Stimulated activated CD8-positive, alpha-beta memory T cell treated with anti-CD3 and anti-CD28 coated beads, Interleukin-7, amount 100 ng/mL, for 24 hours (primary cell): ENCODE data around the gene SEC24D.

Experiments
- DNase-seq: peaks from one replicate; pipeline ENCODE4 v3.0.0-alpha.2; 2020; ENCODE audit warnings: low read depth

SEC24D gene

DNA sequence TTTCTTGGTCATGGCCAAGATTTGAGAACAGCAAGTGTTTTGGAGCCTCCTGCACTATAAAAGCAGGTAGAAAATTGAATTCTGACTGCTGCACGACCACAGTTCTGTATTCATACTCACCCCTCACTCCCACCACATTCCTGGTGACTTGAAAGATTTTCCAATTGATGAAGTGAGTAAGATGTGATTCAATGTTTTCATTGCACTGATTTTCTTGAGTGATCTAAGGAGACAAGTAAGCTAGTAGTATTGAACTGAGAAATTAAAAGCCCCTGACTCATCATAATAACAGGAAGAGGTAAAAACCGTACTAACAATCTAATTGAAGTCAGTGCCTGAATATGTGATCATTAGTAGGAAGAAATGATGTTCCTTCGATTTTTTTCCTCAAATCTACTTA, 6.1 kb upstream of the SEC24D start:
- DNase-seq = no peak

DNA sequence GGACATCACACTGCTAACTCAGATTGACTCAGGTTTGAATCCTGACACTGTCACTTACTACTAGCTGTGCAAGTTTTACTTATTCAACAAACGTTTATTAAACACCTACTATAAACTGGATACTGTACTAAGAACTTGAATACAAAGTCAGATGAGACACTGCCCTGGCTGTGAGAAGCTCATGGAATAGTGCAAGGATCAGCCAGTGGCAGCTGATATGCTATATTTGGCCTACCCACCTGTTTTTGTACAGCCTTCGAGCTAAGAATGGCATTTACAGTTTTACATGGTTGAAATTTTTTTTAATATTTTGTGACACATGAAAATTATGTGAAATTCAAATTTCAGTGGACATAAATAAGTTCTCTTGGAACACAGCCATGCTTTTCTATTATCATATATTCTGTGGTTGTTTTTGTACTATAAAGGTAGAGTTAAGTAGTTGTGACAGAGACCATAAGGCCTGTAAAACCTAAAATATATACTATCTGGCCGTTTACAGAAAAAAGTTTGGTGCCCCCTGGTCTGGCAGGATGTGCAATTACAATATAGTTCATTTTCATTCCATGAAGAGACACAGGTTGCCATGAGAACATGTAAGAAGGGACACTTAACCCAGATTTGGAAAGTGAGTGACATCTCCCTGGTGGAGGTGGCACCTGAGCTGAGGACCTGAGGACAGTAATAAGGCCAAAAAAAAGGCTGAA, 3.4 kb upstream of the SEC24D start:
- DNase-seq = no peak

DNA sequence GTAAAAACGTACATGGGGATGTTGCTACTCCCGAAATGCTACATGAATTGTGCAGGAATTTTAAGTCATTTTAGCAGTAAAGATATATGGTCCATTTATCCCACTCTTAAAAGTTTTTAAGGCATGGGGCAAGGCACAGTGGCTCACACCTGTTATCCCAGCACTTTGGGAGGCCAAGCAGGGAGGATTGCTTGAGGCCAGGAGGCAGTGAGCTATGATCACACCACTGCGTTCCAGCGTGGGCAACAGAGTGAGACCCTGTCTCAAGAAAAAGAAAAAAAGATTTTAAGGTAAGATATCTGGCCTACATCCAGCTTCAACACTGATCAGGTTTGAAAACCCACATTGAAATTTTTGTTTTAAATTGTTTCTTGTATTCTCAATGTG, 1.2 kb upstream of the SEC24D start:
- no peak for DNase-seq

DNA sequence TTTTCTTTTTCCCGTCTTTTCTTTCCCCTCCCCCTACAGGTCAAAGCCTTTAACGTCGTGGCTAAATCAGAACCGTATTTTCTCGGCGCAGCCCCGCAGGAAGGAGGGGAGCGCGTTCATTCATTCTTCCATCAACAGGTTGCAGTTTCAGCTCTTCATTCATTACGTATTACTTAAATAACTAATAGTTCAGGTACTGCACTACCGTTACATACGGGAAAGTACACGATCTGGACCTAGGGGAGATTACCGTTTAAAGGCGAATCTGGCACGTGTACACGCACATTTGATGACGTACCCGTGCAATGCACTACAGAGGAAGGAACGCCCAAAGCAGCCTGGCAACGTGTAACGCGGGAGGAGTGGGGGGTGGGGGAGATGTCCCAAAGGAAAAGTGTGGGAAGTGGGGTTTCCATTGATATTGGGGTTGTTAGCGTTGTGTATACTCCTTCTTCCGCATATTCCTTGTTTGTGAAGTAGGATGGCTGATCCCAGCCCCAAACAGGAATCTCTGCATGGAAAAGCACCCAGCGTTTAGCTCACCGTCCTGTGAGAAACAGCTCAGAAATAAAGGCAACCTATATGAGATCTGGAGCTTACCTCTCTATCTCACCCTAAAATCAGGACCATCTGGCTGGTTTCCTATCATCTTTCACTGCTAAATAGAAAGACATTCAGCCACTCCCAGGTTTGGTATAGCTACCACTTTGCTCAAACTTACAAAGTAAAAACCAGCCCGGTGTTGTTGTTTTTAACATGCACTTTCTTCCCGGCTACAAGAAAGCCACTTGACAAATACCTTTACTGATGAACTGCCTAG, 585 bp upstream of the SEC24D start:
- DNase-seq = no peak

DNA sequence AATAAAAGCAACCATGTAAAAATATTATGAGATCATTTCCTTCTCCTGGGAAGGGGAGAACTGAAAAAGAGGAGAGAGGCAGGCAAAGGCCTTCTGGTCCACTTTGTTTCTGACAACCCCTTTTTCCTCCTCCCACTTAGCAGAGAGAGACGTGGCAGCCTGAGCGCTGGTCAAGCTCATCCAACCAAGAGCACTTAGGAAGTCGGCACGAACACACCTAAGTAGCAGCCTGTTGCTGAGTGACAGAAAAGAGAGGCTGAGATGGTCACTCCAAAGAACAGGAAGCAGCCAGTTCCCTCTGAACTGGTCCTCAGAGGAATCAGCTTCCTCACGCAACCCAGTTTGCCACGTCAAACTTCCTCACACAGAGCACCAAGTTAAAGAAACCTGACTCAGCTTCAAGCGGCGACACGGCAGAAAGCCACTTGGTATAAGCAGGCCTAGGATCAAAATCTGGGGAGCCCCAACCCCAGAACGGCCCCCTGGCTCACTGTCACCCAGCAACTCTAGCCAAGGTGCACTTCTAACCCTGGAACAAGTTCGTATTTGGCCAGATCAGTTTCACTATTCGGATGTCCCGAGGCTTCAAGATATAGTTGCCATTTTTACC, 861 bp downstream of the SEC24D start:
- no peak for DNase-seq

DNA sequence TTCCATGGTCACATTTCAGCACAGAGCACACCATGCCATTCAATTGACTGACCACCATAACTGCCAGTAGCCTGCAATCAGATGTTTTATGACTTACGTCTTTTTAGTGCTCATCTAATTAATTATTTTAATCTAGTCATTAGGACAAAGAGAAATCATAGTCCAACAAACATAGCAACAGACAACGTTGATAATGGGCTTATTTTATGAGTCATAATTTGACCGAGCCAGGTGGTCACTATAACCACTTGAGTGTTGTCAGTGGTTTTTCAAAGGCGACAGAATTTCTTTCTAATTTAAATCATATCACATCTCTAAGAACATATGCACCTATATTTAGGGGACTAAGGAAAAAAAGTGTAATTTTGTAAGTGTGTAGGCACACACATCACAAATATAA, 1.9 kb downstream of the SEC24D start:
- DNase-seq = no peak

DNA sequence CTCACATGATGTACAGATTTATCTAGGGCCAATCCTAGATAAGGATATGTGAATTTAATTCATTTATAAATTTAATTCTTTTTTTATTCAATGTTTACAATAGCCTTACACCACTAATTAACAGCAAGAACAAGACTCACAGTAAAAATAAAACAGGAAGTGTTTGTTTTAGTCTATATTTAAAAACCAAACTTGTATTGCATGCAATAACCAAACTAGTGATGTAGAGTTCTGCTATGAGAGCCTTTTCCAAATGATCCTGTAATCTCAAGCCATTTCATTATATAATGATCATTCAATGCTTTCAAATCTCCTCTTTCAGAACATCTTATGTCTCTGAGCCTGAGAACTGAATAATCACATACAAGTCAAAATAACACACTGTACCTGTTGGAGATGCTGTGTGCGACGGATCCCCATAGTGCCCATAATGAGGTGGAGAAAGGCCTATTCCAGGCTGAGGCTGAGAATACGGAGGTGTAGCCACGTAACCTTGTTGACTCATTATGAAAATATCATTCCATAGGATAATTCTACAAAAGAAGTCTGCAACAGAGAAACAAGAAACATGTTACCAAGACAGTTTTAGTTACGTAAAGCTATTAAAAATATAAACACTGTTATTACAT, 2.6 kb downstream of the SEC24D start:
- DNase-seq = no peak

DNA sequence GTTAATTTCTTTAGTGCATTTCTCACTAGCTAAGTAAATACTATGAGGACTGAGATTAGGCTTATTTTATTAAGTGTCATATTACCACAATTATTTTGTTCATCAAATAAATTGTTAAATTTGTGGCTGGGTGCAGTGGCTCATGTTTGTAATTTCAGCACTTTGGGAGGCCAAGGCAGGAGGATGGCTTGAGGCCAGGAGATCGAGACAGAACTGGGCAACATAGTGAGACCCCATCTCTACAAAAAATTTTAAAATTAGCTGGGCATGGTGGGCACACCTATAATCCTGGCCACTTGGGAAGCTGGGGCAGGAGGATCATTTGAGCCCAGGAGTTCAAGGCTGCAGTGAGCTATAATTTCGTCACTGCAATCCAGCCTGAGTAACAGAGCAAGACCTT, 6.8 kb downstream of the SEC24D start:
- DNase-seq = no peak

DNA sequence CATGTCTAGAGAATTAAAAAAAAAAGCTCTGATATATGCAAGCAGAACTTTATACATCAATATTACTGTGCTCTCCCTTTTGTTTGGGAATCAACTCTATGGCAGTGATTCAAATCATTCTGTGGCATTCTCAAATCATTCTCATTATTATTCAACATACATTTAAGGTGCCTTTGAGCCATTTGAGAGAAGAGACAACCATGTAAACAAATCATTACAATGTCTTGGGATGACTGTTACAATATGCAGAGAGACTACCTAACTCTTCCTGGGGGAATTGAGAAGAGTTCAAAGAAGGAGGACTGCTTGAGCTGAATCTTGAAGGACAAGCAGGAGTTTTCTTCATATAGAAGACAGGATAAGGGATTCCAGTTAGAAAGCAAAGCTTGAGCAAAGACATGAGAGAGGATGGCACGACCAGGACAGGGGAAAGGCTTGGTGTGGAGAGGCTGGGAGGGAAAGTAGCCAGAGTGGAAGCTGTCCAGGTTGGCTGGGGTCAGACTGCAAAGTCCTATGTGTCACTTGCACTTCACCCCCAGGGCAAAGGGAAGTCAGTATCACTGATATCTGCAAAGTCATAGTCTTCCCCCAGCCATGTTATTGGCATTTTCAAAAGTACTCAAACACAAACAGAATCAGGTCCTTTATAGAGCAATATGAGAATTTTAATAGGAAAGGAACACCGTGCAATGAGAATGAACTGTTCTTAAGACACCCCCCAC, 9.0 kb downstream of the SEC24D start:
- DNase-seq = no peak

DNA sequence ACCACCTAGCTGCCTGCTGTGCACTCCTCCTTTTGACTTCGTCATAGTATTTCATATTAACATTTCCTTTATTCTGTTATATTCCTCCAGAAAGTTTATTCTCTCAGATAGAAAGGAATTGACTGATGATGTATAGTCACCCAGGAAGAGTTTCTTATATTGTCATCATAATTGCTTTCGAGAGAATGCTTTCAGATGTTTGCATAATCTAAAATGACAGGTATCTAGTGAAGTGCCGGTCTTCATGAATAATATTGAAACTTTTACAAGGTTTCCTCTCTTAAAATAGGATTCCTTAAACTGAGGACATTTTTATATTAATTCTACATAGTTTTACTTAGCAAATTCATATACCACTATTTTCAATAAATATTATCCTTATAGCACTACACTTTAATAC, 10.1 kb downstream of the SEC24D start:
- DNase-seq = no peak

DNA sequence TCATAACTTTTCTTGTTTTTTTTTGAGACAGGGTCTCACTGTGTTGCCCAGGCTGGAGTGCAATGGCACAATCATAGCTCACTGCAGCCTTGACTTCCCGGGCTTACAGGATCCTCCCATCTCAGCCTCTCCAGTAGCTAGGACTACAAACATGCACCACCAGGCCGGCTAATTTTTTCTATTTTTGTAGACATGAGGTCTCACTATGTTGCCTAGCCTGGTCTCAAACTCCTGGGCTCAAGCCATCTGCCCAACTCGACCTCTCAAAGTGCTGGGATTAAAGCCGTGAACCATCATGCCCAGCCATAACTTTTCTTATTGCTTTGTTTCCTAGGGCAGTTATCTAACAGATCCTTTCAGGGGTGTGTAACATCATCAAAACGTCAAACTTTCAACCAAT, 11.8 kb downstream of the SEC24D start:
- DNase-seq = no peak

DNA sequence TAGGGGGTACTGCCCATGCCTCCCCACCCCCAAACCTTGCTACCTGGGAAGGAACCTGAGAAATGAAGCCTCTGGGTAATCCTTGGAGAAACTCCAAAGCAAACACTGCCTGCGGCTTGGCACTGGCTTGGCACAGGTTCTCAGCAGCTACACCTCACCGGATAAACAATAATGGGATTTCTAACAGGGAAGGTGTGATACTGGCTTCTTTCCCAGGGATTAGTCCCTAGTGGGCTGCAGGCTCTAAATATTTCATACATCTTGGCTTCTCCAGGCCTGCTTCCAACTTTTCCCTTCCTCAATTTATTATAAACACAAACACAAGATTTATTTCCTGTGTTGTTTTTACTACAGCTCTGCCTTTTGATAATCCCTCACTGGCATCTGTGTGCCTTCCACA, 12.5 kb downstream of the SEC24D start:
- DNase-seq = no peak

DNA sequence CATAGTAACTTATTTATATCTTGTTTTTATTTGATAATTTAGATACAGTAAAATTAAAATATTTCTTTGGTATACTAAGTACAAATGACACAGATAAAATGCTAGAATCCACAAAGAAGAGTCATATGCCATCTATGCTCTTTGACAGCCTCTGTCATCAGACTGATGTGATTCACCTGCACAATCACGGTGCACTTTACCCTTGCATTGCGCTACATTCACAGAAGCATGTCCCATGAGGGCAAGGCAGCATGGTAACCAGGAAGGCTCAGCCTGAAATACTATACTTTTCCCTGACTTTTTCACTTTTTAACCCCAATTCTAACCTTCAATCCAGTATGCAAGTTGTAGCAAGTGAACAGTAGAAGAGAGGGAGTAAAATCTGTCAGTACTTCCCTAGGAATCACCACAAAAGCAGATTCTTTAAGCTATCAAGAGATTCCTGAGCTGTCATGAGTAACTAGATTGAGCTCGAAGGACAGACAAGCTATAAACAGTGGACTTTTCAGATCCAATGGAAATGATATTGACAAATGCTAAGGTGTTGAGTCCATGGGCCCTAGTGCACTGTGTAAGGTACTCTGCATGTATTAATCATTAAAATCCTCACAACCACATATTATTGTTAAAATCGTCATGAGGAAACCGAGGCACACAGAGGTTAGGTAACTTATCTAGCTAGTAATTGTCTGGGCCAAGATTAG, 14.2 kb downstream of the SEC24D start:
- DNase-seq = no peak

DNA sequence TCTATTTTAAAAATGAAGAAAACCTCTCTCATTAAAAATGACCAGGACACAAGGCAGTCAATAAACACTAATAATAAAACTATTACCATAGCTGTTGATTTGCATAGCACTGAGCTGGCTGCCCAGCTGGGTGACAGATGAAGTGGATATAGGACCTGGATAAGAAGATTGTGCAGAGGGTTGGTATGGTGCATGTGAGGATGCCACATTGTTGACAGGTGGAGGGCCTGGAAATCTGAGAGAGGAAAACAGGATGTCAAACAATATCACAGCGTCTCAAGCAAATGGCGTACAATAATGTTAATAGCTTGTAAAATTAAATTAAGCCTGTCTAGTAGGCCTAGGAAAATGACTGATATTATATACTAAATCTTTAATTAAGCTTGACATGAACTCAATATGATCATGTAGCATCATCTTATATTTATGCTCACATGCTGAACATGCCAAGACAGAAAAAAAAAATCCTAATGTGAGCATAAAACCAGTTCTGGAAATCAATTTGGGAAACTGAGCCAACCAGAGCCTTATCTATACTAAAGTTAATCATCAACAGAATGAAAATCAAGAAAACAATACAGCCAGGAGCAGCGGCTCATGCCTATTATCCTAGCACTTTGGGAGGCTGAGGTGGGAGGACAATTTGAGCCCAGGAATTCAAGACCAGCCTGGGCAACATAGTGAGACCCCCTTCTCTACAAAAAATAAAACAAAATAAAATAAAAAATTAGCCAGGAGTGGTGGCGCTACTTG, 18.6 kb downstream of the SEC24D start:
- DNase-seq = no peak

DNA sequence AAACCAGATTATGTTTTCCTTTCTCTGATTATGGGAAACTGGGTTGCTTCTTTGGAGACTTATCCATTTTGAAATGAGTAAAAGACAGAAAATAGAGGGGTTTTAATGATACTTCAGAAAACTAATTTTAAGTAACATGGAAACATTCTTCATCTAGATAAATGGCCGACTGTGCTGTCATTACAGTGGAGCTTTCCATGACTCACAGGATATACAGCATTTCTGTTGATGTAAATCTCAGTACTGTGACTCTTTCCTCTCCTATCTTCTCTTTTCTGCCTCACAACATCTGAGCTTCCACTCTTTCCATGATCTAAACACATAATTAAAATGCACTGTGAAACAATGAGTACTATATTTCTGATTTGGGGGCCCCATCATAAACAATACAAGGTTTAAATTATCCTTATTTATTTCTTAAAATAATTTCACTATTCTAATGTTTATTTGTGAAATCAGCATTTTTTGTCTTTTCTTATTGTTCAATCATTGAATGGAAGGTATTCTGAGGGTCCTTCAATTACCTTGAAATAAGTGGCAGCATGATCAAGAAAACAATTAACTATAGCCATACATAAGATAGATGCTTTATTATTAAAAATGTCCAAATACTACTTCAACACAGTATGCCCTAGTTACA, 19.3 kb downstream of the SEC24D start:
- DNase-seq = no peak

DNA sequence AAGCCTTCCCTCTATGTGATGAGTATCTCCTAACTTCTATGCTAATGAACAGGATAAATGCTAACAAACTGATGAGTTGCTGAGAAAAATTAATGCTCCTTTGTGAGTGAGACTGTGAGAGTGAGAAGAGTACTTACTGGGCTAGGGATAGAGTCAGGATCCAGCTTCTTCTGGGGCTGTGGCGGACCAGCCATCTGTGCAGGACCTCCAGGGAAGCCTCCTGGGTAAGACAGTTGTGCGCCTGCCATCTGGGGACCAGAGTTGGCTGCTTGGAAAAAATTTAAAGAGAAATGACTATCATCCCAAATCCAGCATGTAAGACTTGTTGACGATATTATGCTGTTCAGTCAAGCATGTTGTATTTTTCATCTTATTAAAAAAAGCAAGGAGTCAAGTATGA, 21.0 kb downstream of the SEC24D start:
- no peak for DNase-seq

DNA sequence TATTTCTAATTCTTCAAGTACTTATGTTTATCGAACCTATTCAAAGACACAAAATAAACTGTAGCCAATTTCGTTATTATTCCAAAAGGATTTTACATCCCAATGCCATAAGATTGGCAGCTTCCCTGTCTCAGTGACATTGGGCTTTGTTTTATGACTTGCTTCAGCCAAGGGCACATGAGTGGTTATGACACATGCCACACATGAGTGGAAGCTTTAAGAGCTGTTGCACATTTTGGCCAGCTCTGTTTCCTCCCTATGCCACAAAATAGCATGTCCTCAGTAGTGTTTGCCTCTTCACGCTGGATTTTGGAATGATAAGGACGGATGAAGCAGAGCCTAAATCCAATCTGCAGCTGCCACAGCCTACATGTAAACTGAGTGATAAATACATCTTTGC, 21.9 kb downstream of the SEC24D start:
- no peak for DNase-seq

DNA sequence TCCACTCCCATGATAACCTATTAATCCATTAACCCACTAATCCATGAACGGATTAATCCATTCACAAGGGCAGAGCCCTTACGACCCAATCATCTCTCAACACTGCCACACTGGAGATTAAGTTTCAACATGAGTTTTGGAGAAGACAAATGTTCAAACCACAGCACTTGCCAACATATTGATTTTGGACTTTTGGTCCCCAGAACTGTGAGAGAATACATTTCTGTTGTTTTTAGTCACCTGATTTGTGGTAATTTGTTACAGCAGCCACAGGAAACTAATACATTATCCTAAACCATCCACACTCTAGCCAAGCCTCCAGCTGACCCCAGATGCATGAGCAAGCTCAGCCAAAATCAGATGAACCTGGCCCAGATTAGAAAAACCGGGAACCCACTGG, 22.4 kb downstream of the SEC24D start:
- no peak for DNase-seq

DNA sequence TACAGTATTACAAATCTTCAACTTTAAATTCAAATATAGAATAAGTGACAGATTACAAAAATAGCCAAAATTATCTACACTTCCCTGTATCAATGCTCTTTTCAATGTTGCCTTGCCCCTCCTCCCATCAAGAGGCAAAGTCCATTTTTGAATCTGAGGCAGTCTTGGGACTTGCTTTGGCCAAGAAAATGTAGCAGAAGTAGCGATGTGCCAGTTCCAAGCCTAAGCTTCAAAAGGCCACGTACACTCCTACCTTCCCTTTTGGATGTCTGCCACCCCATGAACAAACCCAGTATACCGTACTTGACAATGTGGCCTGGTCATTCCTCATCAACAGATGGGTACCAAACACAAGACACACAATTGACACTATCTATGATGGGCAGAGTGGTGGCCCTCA, 24.1 kb downstream of the SEC24D start:
- no peak for DNase-seq

DNA sequence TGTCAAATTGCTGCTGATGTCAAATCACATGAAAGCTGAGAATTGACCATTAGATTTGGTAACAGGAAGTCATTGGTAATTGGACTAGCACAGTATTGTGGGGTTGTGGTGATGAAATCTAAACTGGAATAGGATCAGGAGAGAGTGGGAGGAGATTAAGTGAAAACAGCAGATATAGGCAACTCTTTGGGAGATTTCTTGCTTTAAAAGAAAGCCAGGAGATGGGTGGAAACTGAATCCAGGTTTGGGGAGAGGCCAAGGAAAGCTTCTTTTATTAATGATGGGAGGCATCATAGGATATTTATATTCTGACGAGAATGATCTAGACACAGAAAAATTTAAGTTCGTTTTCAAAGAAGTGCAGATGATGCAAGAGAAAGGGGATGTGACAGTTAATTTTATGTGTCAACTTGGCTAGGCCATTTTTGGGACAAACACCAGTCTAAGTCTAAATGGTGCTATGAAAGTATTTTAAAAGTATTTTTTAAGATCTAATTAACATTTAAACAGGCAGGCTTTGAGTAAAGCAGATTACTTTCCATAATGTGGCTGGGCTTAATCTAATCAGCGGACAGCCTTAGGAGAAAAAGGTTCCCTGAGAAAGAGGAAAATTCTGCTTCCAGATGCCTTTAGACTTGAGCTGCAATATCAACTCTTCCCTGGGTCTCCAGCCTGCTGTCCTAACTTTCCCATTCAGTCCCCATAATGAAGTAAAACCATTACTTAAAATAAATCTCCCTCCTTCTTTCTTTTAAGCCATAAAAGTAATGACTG, 24.7 kb downstream of the SEC24D start:
- DNase-seq = no peak
